HG03442 (cell line): ENCODE results near the gene RWDD4.
"Not testable (repeated sequence)": the region's sequence is repeated elsewhere in the genome, so short reads cannot be mapped to it uniquely, and the experiment has no call there.

Experiments
- ATAC-seq: cut with Tn5 transposase; IDR thresholded peaks from one replicate; pipeline ENCODE4 v1.9.1; 2021; ENCODE audit warnings: mild to moderate bottlenecking, moderate library complexity; ENCODE audit not compliant: unreplicated experiment

RWDD4 gene

GRCh38 chr4:183636503-183636902 is 22.5 kb downstream of the RWDD4 start:
- no peak for ATAC-seq

- ATAC-seq = no peak
These were observed 23.2 kb downstream of the RWDD4 start for GRCh38 chr4:183635741-183636140.

DNA sequence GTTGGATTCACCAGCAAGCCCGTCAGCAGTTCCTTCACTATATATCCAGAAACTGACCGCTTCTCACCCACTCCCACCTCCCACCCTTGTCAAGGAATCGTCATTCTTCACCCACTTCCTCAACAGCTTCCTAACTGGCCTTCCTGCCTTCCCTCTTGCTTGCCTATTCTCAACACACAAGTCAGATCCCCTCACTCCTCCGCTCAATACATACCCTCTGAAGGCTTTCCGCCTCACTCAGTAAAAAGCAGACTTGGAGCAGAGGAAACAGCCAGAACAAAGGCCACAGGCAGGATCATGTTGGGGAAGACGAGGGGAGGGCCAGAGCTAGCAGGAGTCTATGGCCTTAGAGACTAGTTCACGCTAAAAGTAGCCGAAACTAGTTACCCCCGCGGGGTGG is 23.7 kb downstream of the RWDD4 start:
- no peak for ATAC-seq

DNA sequence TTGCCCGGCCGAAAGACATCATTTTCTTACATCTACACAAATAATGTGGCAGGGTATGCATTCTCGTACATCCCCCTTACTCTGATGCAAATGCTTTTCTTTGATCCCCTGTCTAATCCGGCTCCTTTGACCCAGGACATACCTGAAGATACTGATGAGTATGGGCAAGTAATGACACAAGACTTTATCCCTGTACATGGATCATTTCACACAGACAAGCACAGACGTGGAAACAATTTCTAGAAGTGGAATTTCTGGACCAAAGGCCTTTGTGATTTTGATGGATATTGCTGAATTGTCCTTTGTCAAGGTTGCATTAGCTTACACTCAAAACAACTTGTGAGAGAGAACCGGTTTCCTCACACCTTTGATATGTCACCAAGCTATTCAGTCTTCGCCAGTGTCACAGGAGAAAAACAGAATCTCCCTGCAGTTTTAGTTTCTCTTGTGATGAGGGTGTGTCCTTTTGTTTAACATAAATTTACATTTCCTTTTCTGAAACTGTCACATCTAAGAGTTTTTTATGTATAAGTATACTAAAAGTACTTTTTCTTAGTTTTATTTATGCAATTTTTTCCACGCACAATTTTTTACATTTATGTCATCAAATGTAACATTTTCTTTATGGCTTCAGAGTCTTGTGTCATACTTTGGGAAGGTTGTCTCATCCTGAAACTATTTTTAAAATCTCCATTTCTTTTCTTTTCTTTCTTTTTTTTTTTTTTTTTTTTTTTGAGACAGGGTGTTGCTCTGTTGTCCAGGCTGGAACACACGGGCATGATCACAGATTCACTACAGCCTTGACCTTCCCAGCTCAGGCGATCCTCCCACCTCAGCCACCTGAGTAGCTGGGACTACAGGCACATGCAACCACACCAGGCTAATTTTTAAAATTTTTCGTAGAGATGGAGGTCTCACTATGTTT is 25.2 kb downstream of the RWDD4 start:
- ATAC-seq = no peak

GRCh38 chr4:183632689-183633088 is 26.3 kb downstream of the RWDD4 start:
- no peak for ATAC-seq

GRCh38 chr4:183631577-183632198 is 27.3 kb downstream of the RWDD4 start:
- no peak for ATAC-seq

GRCh38 chr4:183627979-183628588 is 30.9 kb downstream of the RWDD4 start:
- no peak for ATAC-seq

GRCh38 chr4:183627286-183627685 is 31.7 kb downstream of the RWDD4 start:
- not testable (repeated sequence) for ATAC-seq

DNA sequence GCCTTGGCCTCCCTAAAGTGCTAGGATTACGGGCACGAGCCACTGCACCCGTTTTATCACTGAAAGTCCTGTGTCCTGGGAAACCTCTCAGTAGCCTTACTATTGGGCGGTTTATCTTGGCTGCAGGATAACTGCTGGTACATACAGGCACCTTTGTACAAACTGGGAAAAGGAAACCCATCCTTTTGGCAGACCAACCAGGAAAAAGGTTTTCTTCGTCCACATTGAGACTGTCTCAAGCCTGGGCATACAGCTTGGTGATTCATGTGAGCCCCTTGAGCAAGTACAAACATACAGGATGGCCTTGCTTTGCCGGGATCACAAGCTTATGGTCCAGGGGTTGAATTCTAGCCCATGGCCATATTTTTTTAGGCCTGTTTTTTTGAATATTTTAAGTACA is 32.8 kb downstream of the RWDD4 start:
- no peak for ATAC-seq

- no peak for ATAC-seq
These were observed 34.4 kb downstream of the RWDD4 start for GRCh38 chr4:183624548-183624947.

- ATAC-seq = no peak
These were observed 37.1 kb downstream of the RWDD4 start for GRCh38 chr4:183621875-183622274.

DNA sequence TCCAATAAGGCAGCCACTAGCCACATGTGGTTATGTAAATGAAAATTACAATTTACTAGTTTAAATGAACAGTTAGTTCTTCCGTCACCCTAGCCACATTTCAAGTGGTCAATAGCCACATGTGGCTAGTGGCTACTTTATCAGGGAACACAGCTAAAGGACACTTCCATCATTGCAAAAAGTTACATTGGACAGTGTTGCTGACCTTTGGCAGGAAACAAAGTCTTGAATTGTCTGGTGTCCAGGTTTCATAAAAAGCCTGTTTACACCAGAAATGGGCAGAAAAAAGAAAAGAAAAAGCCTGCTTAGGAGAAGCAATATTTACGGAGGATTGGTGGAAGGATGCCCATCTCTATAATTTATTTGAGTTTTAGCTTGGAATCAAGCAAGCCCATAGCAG is 38.6 kb downstream of the RWDD4 start:
- no peak for ATAC-seq

DNA sequence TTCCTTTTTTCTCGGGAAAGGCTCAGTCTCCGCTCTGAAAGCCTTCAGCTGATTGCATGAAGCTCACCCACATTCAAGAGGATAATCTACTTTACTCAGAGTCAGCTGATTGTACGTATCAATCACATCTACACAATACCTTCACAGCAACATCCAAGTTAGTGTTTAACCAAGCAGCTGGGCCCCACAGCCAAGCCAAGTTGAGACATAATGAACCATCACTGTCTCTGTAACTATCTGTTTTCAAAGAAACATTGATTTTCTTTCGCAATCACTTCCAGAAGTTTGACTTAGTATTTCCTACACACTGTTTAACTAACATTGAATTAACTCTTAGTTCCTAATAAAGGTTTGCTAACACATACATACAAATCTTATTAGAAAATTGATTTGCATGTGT is 40.3 kb downstream of the RWDD4 start:
- no peak for ATAC-seq

DNA sequence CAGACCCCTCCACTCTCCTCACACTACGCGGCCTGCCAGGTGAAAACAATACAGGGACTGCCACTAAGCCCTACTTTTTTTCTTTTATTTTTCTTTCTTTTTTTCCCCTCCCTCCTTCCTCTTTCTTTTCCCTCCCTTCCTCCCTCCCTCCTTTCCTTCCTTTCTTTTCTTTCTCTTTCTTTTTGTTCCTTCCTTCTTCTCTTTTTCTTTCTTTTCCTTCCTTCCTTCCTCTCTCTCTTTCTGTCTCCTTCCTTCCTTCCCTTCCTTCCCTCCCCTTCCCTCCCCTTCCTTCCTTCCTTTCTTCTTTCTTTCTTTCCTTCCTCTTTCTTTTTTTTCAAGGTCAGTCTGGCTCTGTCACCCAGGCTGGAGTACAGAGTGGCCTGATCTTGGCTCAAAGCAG is 41.9 kb downstream of the RWDD4 start:
- no peak for ATAC-seq

GRCh38 chr4:183612329-183613250 is 46.4 kb downstream of the RWDD4 start:
- no peak for ATAC-seq

GRCh38 chr4:183611210-183611830 is 47.7 kb downstream of the RWDD4 start:
- ATAC-seq = no peak

DNA sequence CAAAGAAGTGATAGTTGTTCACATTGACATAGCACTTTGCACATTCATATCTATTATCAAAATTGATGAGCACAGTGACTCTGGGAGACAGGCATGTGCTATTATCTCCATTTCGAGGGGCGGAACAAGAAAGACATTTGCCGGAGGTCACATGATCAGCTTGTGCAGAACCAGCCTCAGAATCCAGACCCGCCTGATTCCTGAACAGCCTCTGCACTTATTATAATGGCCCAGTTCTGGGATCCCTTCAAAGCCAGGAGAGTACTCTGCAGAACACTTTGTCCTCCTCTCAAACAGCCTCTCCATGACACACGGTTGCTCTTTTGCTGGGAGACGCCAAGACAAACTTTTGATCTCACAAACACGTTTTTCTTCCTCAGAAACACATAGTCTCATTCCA is 48.4 kb downstream of the RWDD4 start:
- ATAC-seq = no peak

DNA sequence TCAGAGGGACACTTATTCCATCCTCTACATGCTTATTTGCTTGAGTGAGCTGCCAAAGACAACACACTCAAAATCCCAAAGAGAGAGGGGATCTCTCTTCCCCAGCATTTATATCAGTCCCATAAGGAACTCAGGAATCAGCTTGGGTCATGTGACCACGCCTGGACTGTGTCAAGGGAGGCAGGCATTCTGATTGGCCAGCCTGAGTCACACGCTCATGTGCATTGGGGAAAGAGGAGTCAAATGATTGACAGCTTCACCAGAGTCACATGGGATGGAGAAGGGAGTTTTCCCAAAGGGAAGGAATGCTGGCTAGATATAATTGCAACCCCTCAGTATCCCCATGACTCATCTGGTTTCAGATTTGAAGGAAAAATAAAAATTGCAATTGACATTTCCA is 49.0 kb downstream of the RWDD4 start:
- no peak for ATAC-seq

DNA sequence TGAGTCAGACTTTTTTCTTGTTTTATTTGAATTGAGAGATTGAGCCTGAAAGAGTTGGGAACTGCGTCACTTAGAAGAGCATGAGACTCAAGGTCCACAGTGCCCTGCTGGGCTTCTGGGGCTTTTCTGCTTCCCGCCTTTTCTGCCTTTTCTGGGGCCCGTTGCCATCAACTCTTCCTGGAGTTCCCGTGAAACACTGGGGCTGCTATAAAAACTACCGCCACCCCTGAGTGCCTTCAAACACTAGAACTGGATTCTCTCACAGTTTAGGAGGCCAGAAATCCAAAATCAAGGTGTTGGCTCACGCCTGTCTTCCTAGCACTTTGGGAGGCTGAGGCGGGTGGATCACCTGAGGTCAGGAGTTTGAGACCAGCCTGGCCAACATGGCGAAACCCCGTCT is 49.8 kb downstream of the RWDD4 start:
- no peak for ATAC-seq

- no peak for ATAC-seq
These were observed 51.1 kb downstream of the RWDD4 start for GRCh38 chr4:183607894-183608293.
